ENCODE measurements around the gene KLF6. TPM values are rescaled to one million over a fixed set of nuclear protein-coding genes. Genes with fewer than 3 reads are reported as not detected.
A peak's percentile ranks its signal among the peaks of the same experiment; 100 is the strongest.

The KLF6 gene
- total and polyA plus RNA-seq, 8 donors = 66.0 to 217 (median 112) TPM

DNA sequence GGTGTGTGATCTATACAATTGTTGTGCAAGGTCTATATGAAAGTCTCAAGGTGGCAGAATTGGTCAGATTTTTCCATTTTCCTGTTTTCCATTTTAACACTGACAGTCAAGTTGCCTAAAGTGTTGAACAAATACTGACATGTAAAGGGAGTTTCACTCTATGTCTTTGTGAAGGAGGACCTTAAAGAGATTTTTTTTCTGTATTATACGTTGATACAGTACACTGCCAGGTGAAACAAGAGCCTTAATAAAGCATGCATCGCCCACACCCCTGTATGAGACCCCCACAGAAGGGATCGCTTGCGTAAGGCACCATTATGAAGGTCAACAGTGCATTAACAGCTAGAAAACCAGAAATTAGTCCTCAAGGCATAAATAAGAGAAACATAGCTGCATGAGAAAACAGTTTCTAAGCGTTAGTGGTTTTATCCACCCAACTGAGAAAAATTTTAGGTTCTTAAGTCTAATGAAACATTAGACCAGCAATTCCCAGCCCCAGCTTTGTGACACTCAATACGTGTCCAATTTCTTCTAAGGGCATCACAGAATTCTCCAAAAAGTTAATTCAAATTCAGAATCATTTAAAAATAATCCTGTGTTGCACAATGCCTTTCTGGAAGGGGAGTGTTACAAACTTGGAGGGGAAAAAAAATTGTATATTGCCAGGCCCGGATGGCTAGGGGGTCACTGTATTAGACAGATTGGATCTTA is 6.9 kb downstream of the KLF6 start:
- H3K9me3 ChIP-seq = no peaks in the 10 kb centered on the region
- peaks cover 10 to 87% of the 10 kb centered on the region in 2 donors for H3K36me3 ChIP-seq
- peak overlapping the region in 1 of 2 donors; percentile 66 for H3K4me3 ChIP-seq
- DNase-seq (no peak), ATAC-seq (no peak)
- intact Hi-C loops (cut with DNase I) = no loop called here
- no peaks in the 10 kb centered on the region for H3K27me3 ChIP-seq
- H3K4me1 ChIP-seq = peaks cover 65 to 82% of the 10 kb centered on the region in 2 donors
- peak overlapping the region; percentile 100 for H3K27ac ChIP-seq
- TF ChIP-seq CTCF (IDR thresholded peaks at IDR 0.05) = no peak

GRCh38 chr10:3776796-3777571 is 8.0 kb downstream of the KLF6 start:
- Histone ChIP-seq H3K9me3 (no peaks in the 10 kb centered on the region), H3K36me3 (peaks cover 10 to 78% of the 10 kb centered on the region in 2 donors), H3K4me3 (peak overlapping the region in 1 of 2 donors; percentile 66), H3K4me1 (peaks cover 62 to 76% of the 10 kb centered on the region in 2 donors), H3K27me3 (no peaks in the 10 kb centered on the region), H3K27ac (peak overlapping the region; percentile 100)
- ATAC-seq (peak; percentile 53), DNase-seq (peak; percentile 36 to 64 (median 52))
- intact Hi-C loops (cut with DNase I) = no loop called here
- no peak for TF ChIP-seq CTCF (IDR thresholded peaks at IDR 0.05)

DNA sequence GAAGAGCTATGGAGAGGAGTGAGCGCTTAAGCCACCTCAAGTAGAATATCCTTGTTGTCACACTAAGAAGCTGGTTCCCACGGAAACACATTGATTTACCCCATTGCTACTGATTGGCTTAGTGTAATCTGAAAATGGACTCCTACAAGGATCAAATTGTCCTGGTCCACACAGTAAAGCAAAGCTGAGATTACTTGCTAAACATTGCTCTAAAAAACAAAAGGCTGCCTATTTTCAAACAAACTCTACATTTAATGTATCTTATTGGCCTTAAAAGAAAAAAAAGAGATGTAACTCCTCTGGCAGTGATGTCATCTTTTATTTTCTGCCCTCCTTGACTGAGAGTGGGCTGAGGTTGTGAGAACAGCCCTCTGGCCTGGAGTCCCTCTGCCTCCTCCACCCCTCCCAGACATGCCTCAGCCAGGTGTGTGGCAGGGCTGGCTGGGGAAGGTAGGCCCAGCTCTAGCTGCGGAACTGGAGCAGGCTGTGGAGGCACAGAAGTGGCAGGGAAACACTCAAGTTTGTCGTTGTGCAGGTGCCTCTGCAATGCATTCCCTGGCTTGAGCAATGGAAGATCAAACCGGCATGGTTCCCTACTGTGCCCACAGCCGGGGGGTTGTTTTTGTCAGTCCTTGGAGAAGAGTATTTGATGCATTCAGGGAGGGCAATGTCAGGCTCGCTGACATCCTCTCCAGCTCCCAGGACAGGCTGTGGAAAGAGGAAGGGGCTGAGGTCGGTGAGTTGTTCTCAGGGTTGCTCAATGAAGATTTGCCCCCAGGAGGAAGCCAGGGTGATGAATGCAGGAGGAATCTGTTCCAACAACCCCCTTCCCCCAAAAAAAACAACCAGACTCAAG is 9.1 kb downstream of the KLF6 start:
- peak; percentile 41 for ATAC-seq
- Histone ChIP-seq H3K27me3 (no peaks in the 10 kb centered on the region), H3K4me3 (peak overlapping the region in 1 of 2 donors; percentile 66), H3K36me3 (peaks cover 5 to 68% of the 10 kb centered on the region in 2 donors), H3K9me3 (no peaks in the 10 kb centered on the region), H3K27ac (peak overlapping the region; percentile 100), H3K4me1 (peaks cover 51 to 65% of the 10 kb centered on the region in 2 donors)
- no peak for TF ChIP-seq CTCF (IDR thresholded peaks at IDR 0.05)
- intact Hi-C loops (cut with DNase I) = no loop called here
- DNase-seq = peak in 1 of 4 donors; percentile 66

- peaks cover 43 to 60% of the 10 kb centered on the region in 2 donors for H3K4me1 ChIP-seq
- H3K4me3 ChIP-seq = no peak overlapping the region
- peak overlapping the region; percentile 100 for H3K27ac ChIP-seq
- H3K27me3 ChIP-seq = no peaks in the 10 kb centered on the region
- peak; percentile 37 for ATAC-seq
- peaks cover 0 to 59% of the 10 kb centered on the region in 2 donors for H3K36me3 ChIP-seq
- intact Hi-C loops (cut with DNase I) = no loop called here
- no peak for DNase-seq
- TF ChIP-seq CTCF (IDR thresholded peaks at IDR 0.05) = no peak
- no peaks in the 10 kb centered on the region for H3K9me3 ChIP-seq
Measured at GRCh38 chr10:3774814-3775695, 10.0 kb downstream of the KLF6 start.

Measured in left lung (tissue), 10 donors.